Renal cortical epithelial cell (primary cell): ENCODE measurements around the gene CABP2. TPM values are rescaled to one million over a fixed set of nuclear protein-coding genes. Genes with fewer than 3 reads are reported as not detected.
"Not testable (repeated sequence)": the region's sequence is repeated elsewhere in the genome, so short reads cannot be mapped to it uniquely, and the experiment has no call there.

ENCODE experiments used
- DNase-seq: peaks from one replicate; pipeline ENCODE4 v3.0.0-alpha.2; 2011; ENCODE audit warnings: low read depth
- total RNA-seq: library from RNA; depleted of rRNA; stranded (reverse); fragments of >200 nt; gene quantifications from 2 replicates; pipeline ENCODE4 v1.2.3, GENCODE V29; 2014

The CABP2 gene
- total RNA-seq, 1 donor from 2014 or later, result not detected

DNA sequence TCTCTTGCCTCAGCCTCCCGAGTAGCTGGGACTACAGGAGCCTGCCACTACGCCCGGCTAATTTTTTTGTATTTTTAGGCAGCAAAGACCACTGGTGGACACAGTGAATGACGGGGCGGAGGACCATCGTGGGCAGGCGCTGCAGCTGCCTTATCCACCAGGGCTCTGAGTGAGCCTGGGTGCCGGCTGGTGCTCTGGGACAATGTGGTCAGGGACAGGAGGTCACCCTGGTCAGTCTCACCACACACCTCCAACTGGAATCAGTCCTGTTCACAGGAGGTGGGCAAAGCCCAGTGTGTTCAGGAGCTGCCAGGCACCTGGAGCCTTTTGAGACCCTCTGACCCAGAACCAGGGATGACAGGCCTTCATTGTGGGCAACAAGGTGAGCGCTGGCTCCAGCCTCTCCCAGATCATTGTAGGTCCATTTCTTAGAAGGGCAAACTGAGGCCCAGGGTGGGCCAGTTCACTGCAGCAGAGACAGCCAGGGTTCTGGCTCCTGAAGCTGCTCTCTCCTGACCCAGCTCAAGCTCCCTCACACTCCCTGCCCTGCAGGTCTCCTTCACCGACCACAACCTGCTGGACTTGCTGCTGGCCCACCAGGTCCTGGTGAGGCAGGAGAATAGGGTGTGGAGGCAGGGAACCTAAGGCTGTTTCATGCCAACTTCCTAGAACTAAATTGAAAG is 15.7 kb upstream of the CABP2 start:
- DNase-seq, result no peak

DNA sequence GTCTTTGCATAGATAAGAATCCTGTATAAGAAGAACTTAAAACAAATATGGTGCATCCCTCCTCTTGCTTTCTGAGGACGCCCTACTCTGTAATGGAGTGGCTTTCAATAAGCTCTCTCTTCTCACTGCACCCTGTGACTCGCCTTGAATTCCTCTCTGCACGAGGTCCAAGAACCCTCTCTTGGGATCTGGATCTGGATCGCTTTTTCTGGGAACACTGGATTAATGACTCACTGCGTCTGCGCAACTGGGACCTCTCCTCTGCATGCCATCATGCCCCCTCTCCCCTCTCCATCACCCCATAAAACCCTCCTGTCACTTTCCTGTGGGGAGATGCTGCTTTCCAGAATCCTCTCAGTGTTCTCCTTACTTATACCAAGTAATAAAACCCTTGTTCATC is 15.1 kb upstream of the CABP2 start:
- no peak for DNase-seq

DNA sequence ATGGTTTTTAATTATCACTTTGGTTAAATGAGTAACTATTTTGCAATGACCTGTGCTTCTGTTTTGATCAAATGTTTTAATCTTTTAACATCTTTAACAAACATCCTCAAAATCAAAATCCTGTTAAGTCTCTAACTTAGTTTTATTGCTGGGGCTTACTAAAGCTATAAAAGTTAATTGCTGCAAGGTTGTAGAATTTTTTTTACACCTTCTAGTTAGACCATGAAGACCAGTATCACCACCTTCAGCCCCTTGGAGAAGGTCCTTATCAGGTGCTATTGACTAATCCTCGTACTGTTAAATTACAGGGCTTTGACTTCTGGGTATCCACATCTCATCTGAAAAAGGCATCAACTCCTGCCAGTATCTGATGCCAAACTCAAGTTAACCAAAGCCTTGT is 12.3 kb upstream of the CABP2 start:
- DNase-seq, result no peak

DNA sequence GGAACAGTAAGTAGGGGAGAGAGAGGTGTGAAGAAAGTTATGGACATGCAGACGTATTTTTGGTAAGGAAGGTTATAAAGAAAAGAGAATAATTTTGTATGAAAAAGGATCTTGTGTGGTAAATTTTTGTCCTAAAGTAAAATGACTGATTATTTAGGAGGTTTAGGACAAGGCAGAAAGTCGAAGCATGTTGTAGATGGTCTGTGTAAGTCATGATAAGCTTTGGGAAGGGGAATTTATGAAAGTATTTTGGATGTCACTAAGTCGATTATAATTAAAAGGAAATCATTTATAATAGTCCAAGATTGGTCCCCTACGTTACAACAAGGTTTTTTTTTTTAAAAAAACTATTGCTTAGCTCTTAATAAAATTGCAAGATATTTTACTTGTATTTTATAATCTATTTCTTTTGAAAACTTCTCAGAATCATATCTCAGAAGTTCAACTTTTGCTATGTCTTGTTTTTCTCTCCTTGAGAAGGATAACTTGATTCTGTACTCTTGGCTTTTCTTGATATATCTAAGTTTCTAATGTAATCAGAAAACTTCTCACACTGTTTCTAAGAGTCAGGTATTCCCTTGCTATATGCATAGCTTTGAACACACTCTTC is 10.9 kb upstream of the CABP2 start:
- DNase-seq, result no peak

DNA sequence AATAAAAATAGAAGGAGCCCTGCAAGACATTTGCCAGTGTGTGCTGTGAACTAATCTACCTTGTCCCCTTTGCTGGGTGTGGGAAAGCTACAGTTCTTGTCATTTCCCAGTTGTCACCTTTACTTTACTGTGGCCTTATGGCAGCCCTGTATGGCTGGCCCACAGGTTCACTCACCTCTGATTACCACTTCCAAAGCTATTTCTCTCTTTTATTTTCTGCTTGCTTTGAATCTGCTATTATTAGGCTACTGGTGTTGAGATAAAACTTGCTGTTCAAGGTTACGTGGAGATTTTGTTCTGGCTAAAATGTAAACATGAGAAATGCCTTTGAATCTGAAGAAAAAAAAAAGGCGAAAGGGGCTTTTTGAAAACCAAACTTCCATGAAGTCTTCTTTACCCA is 9.6 kb upstream of the CABP2 start:
- no peak for DNase-seq

DNA sequence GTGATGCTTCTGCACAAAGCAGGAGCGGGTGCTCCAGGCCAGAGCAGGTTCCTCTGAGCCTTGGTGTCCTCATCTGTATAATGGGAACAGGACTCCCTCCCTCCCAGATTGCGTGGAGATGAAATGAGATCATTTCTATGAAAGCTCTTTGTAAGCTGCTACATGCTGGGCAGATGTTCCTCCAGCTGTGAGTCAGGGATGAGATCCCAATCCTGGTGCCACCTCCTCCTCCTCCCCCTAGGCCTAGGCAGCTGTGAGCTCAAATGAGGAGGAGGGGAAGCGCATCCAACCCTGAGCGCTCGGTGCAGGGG is 7.0 kb upstream of the CABP2 start:
- no peak for DNase-seq

DNA sequence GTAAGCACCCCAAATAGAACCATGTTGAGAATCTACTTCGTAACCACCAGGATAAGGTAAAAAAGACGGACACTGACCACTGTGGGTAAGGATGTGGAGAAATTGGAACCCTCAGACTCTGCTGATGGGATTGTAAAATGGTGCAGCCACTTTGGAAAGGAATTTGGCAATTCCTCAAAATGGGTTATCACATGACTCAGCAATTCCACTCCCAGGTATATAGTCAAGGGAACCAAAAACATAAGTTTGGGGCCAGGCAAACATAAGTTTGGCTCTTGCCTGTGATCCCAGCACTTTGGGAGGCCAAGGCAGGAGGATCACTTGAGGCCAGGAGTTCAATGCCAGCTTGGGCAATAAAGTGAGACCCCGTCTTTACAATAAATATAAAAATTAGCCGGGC is 5.1 kb upstream of the CABP2 start:
- DNase-seq, result no peak

DNA sequence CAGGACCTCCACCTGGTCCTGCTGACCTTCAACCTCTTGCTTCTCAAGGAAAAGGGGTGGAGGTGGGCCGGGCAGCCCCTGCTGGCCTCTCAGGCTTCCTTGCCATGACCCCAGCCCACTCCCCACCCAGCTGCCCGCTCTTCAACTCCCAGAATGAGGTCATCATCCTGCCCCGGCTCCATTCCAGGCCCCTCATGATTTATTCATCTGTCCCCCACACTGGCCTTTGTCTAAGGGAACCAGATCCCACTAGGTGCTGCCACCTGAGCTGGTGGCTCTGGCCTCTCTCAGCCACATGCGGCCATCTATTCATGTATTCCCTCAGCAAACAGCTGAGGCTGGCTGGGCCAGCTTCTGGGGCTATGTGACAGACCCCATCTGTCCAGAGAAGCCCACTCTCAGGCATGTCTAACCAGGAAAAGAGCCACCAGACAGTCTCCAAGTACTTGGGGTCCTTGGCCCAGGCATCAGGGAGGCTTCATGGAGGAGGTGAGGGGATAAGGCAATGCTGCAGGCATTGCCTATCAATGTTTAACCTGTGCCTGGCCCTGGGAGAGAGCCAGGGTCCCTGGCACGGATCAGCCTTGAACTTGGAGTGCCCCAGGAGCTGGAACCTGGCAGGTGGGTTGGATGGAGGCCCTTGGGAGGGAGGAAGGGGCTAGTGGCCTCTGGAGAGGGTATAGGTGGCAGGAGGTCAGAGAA is 2.2 kb upstream of the CABP2 start:
- no peak for DNase-seq

DNA sequence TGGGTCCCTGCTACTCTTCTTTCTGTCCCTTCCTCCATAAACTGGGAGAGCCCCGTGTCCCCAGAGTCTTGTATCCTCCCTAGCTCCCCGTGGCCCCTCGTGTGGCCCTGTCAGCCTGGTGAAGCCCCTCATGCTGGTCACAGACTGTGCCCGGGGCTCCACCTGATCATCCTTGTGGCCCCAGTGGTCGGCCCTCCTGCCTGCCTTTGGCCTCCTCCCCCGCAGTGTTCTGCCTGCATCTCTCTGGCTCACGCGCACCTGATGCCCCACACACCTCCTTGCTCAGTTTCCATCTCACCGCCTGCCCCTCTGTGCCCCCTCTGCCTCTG is 1.2 kb upstream of the CABP2 start:
- no peak for DNase-seq

DNA sequence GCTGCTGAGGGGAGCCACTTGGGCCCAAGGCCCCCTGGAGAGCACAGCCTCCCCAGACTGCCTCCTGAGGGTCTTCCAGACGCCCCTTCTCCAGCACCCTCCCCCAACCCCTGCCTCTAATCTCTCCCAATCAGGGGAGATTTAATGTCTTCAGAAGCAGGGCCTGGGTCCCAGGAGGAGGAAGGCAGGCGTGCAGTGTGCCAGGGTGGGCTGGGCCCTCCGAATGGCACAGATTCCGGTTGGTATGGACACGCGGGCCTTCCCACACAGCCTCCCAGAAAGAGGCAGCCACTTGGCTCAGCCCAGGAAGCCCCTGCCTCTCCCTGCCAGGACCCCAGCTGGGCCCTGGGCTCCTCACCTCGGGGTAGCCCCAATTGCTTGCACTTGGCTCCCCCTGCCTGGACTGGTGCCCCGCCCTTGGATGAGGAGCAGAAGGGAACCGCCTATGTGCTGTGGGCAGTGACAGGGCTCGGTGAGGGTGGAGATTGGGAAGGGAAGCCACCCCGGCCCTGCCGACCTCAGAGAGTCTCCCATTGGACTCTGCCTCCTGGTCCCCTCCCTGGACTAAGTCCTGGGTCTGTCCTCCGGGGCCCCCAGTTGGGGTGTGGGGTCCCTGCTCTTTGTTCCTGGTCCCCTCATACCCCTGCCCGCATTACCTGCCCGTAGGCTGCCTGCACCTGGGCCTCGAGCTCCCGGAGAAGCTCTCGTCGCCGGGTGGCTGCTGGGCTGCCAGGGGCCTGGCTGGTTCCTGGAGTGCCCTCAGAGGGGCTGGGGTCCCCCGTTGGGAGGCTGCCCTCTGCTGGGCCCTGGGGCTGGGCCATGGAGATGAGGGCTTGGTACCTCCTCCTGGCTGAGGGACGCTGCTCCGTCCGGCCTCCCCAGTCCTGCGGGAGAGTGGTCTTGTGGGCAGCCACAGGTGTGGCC is 572 bp upstream of the CABP2 start:
- no peak for DNase-seq

DNA sequence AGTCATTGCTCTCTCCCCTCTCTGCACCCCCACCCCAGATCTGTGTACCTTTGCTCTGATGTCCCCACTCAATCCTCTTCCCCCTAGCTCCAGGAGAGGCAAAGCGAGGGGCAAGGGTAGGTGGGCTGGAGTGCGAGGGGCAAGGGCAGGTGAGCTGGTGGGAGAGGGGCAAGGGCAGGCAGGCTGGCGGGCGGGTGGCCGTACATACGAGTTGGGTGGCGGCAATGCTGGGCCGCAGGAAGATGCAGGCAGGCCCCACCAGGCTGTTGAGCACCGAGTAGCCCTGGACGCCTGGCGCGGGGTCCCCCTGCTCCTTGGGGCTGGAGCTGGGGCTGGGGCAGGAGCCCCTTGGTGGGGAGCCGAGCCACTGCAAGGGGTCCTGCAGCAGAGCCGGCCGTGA is 908 bp downstream of the CABP2 start:
- DNase-seq, result no peak

DNA sequence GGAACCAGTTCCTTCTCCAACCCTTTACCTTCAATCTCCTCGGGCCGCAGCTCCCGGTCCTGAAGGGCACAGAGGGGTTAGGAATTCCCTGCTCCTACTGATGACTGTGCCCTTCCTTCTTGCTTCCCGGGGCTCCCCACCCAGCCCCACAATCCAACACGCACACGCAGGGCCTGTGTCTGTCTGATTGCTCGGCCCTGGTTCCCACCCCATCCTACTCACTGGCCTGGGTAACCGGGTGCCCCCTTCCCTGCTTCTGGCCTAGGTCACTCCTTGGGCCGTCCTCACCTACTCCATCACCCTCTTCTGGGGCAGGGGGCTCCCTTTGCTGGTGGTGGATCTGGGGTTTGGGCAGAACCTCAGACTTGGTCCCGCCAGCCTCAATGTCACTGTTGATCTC is 1.3 kb downstream of the CABP2 start:
- no peak for DNase-seq

DNA sequence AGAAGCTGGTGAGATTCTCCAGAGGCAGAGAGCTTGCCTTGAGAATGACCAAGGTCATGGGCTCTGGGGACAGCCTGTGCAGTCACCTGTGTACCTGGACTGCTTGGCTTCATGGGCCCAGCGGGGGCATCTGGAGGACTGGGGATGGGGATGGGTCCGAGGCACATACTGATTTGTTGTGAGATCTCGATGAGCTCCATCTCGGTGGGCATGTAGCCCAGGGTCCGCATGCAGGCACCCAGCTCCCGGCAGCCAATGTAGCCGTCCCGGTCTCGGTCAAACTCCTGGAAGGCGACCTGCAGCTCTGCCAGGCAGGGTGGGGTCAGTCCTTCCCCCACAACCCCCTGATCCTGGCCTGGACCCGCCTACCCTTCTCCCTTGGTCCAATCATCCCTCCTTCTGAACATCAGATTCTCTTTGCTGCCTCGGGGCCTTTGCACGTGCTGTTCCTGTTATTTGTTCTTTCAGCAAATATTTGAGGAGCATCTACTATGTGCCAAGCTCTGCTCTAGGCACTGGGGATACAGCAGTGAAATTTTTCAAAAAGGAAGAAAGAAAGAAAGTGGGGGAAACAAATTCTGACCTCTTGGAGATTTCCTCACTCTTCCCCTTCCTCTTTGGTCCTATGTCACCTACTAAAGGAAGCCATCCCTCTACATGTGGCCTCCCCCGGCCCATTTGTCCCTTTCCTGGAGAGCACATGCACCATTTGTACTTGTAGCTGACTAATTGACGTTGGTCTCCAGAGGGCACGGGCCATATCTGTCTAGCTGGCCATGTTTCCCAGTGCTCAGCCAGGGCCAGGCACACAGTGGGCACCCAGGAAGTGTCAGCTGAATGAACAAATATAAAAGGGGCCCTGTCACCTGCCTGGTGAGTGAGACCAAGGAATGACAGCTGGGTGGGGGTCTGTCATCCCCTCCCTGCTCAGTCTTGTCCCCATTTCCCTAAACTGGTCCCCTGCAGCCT is 2.1 kb downstream of the CABP2 start:
- DNase-seq, result no peak

DNA sequence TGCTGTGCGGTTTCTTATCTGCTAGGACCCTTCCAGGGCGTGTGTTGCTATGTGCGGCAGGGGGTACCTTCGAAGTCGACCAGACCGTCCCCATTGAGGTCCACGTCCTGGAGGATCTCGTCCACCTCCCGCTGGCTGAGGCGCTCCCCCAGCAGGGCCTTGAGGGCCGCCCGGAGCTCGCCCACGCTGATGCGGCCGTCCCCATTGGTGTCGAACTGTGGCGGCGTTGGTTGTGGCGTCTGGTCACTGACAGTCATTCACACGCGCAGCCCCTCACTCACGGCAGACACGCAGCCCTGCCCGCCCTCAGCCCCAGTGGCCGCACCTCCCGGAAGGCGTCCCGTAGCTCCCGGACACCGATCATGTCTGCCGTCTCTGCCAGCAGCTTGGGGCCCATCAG is 3.5 kb downstream of the CABP2 start:
- no peak for DNase-seq

DNA sequence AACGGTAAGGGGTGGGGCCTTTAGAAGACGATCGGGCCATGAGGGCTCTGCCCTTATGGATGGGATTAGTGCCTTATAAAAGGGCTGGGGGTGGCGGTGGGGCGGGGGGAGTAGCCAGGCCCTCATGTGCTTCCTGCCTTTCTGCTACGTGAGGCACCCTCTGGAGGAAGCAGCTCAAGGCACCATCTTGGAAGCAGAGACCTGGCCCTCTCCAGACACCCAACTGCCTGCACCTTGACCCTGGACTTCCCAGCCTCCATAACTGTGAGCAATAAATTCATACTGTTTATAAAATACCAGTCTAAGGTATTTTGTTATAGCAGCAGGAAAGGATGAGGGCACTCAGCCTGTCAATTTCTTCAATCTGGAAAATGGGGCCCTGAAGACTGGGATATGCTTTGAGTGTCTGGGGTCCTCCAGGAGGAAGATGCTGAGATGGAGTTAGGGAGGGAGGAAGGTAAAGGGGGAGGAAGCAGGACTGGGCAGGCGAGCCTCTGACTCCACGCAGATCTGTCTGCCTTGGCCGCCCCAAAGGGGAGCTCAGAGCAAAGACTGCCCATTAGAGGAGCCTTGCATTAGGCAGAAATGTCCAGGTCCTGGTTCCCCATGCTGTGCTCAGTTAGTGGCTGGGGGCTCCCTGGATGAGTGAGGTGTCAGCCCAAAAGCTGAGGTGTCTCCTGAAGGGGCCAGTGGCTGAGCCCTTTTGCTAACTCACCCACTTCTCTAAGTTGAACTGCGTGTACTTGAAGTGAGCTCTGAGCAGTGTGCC is 5.3 kb downstream of the CABP2 start:
- no peak for DNase-seq

DNA sequence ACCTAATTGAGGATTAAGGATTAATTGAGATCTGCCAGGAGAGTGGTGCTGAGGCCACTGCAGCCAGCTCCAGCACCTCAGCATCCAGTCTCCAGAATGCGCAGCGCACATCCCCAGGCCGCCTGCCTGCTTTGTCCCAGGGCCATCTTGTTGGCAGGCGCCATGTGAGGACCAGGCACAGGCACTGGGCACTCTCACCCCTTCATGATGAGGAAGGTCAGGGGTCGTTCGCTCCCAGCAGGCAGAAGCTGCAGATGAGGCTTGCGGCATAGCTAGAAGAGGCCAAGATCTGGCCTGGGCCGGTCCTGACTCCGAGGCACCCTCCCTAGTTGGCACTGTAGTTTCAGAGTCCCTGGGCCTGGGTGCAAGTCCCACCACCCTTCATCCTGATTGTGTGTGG is 6.4 kb downstream of the CABP2 start:
- no peak for DNase-seq

DNA sequence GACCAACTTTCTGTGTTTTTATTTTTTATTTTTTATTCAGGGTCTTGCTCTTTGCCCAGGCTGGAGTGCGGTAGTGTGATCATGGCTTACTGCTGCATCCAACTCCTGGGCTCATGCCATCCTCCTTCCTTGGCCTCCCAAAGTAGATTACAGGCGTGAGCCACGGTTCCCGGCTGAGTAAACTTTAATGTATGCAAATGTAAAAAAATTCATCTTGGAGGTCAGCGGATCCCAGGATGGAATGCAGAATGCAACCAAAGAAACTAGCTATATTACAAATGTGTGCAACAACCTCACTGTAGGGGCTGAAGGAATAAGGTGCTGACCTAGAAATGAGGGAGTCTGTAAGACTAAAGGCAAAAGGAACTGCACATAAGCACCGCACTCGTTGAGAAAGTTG is 9.1 kb downstream of the CABP2 start:
- DNase-seq, result no peak

DNA sequence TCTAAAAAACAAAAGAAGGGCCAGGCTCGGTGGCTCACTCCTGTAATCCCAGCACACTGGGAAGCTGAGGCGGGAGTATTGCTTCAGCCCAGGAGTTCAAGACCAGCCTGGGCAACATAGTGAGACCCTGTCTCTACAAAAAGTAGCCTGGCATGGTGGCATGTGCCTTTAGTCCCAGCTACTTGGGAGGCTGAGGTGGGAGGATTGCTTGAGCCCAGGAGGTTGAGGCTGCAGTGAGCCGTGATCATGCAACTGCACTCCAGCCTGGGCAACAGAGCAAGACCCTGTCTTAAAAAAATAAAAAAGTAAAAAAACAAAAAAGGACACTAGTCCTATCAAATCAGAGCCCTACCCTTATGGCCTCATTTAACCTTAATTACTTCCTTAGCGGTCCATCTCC is 11.7 kb downstream of the CABP2 start:
- not testable (repeated sequence) for DNase-seq

DNA sequence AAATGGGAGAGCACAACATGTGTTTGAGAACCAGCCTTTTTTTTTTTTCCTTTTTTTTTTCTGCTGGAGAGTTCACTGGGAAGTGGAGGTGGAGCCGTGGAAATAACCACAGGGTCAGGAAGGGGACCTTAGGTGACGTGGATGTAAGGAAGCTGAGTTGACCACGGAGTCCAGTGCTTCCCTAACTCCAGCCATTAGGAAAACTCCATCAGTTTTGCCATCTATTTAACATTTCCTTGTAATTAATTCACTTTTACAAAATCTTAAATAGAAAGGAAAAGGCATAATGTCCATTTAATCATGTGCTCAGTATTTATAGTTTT is 13.3 kb downstream of the CABP2 start:
- DNase-seq, result no peak

DNA sequence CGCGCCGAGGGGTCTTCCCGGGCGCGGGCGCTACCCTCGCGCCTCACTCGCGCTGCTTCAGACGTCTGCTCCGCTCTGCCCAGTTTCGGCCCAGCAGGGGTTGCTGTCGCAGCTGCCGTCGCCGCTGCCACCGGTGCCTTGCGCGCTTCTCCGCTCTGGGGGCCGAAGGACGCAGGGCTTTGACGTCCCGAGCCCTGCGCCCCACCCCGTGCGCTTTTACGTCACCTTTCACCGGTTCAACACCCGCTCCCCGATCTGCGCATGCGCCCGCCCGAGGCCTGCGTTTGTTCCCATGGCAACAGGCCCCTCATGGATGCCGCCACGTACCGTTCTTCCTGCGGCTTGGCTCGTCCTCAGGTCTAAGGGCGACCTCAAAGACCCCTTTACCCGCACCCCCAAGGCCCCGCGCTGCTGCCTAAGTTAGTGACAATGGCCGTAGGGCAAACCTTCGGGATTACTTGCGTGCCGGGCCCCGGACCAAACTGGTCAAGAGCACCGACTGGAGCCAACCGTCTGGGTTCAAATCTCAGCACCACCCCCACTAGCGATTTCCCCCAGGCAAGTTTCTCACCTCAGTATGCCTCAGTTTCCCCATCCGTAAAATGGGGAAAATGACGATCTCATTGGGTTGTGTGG is 14.6 kb downstream of the CABP2 start:
- DNase-seq, result peak; percentile 85
